OCI-LY7 (cell line): ENCODE data around the gene CIP2A. TPM values are rescaled to one million over a fixed set of nuclear protein-coding genes. Genes with fewer than 3 reads are reported as not detected.

Experiments
- BruUV-seq: library from RNA; stranded (reverse); fragments of 400-500 nt; replicated peaks from 2 replicates; lab custom pipeline; 2021; lab: Mats Ljungman, UMichigan
- CTCF ChIA-PET: fragments of 300-600 bp; sonication (Branson Sonifier 250); formaldehyde crosslinking; loops from one replicate; lab custom pipeline; 2022; ENCODE audit warnings: antibody characterized with exemption; ENCODE audit not compliant: unreplicated experiment; lab: Charles Lee
- POLR2A ChIA-PET: fragments of 300-600 bp; sonication (Branson Sonifier 250); formaldehyde crosslinking; loops from one replicate; lab custom pipeline; 2022; ENCODE audit warnings: antibody characterized with exemption; lab: Charles Lee
- DNase-seq: peaks from one replicate; pipeline ENCODE4 v3.0.0-alpha.2; 2015; ENCODE audit warnings: low spot score
- H2AFZ ChIP-seq: fragments of 200-600 bp; sonication (generic), shearing (Covaris generic); 2 replicates; pipeline ENCODE4 v1.6.1; 2014; ENCODE audit warnings: mild to moderate bottlenecking, antibody characterized with exemption, low read length, moderate library complexity
- H3K27ac ChIP-seq: fragments of 200-600 bp; sonication (generic); 2 replicates; pipeline ENCODE4 v1.5.1; 2014; ENCODE audit warnings: mixed run types, low read depth, mild to moderate bottlenecking, moderate library complexity, low read length, inconsistent platforms; ENCODE audit not compliant: poor library complexity, severe bottlenecking
- H3K36me3 ChIP-seq: fragments of 200-600 bp; sonication (generic); 2 replicates; pipeline ENCODE4 v1.6.1; 2014; ENCODE audit warnings: mild to moderate bottlenecking, antibody characterized with exemption, low read length, moderate library complexity, mixed read lengths; ENCODE audit not compliant: insufficient read depth
- H3K4me1 ChIP-seq: fragments of 200-600 bp; sonication (generic); 2 replicates; pipeline ENCODE4 v1.5.1; 2014; ENCODE audit warnings: mild to moderate bottlenecking, low read length; ENCODE audit not compliant: insufficient read depth, poor library complexity, severe bottlenecking
- H3K4me2 ChIP-seq: fragments of 200-600 bp; sonication (generic); 2 replicates; pipeline ENCODE4 v1.6.1; 2014; ENCODE audit warnings: mild to moderate bottlenecking, low read length
- H3K4me3 ChIP-seq: fragments of 200-600 bp; sonication (generic); 2 replicates; pipeline ENCODE4 v1.5.1; 2014; ENCODE audit warnings: mild to moderate bottlenecking, low read depth, low read length; ENCODE audit not compliant: poor library complexity, severe bottlenecking
- H3K79me2 ChIP-seq: fragments of 200-600 bp; sonication (generic); 2 replicates; pipeline ENCODE4 v1.6.1; 2016; ENCODE audit warnings: low read depth, mild to moderate bottlenecking, low read length, moderate library complexity, mixed read lengths; ENCODE audit not compliant: insufficient read depth
- H3K9me2 ChIP-seq: fragments of 200-600 bp; sonication (generic); 2 replicates; pipeline ENCODE4 v1.6.1; 2016; ENCODE audit warnings: mild to moderate bottlenecking, low read length, mixed read lengths; ENCODE audit not compliant: insufficient read depth
- H3K9me3 ChIP-seq: fragments of 200-600 bp; sonication (generic); 2 replicates; pipeline ENCODE4 v1.6.1; 2014; ENCODE audit warnings: mild to moderate bottlenecking, mixed run types, low read length, mixed read lengths
- H4K20me1 ChIP-seq: fragments of 200-600 bp; sonication (generic); 2 replicates; pipeline ENCODE4 v1.6.1; 2014; ENCODE audit warnings: mild to moderate bottlenecking, antibody characterized with exemption, low read length, moderate library complexity, mixed read lengths; ENCODE audit not compliant: insufficient read depth
- EZH2phosphoT487 ChIP-seq: fragments of 200-600 bp; sonication (generic); IDR thresholded peaks from 2 replicates; pipeline ENCODE4 v1.6.1; 2018; ENCODE audit warnings: low read depth, borderline replicate concordance, mild to moderate bottlenecking, mixed run types, antibody characterized with exemption, low read length, moderate library complexity, mixed read lengths
- intact Hi-C: fragments of 100-400 bp; cut with micrococcal nuclease; formaldehyde crosslinking; loops from one replicate; pipeline ENCODE4 v1.10.0; 2022; ENCODE audit not compliant: unreplicated experiment
- total RNA-seq, 2 experiments: library from RNA; depleted of rRNA in 1 of 2; stranded (reverse); fragments of >200 nt in 1 of 2; shearing (Covaris generic) in 1 of 2; gene quantifications; 2 replicates each; pipeline ENCODE4 v1.2.3, GENCODE V29; 2014 to 2022
- TF ChIP-seq, protein P1 (sequence below): fragments of 200-600 bp; sonication (generic); conservative IDR thresholded peaks from 2 replicates; pipeline ENCODE4 v1.5.1; 2014; ENCODE audit warnings: mild to moderate bottlenecking, antibody characterized with exemption, low read length, moderate library complexity, mixed read lengths

Gene CIP2A
- total RNA-seq, 2 experiments from 2014 or later = 71.6 to 74.1 TPM

DNA sequence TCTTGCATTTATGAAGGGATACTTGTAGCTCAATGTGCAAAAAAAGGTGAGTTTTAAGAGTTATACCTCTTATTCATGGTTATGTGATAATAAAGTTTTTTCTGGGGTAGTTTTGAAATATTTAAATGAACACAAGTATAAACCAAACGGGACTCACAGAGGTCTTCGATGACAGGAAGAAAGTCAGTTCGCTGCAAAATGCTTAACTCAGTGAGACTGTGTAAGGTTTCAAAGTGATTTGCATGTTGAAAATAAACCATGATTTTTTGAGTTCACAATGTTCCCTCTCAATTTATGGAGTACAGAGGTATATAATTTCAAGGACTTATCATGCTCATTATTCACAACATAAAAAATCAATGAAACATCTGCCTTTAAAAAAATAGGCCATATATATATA, 42.5 kb downstream of the CIP2A start:
- no TSS peak for BruUV-seq
- Histone ChIP-seq H3K4me2 (no peak overlapping the region), H3K9me3 (no peaks in the 10 kb centered on the region), H3K79me2 (no peaks in the 10 kb centered on the region), H2AFZ (no peak overlapping the region), H3K9me2 (no peaks in the 10 kb centered on the region), H3K27ac (no peak overlapping the region), H4K20me1 (no peaks in the 10 kb centered on the region), H3K4me3 (no peak overlapping the region), H3K36me3 (peaks cover 97% of the 10 kb centered on the region), H3K4me1 (no peaks in the 10 kb centered on the region)
- intact Hi-C loops = no loop called here
- DNase-seq = no peak
- no peak for TF ChIP-seq EZH2phosphoT487
- TF ChIP-seq, protein P1, sequence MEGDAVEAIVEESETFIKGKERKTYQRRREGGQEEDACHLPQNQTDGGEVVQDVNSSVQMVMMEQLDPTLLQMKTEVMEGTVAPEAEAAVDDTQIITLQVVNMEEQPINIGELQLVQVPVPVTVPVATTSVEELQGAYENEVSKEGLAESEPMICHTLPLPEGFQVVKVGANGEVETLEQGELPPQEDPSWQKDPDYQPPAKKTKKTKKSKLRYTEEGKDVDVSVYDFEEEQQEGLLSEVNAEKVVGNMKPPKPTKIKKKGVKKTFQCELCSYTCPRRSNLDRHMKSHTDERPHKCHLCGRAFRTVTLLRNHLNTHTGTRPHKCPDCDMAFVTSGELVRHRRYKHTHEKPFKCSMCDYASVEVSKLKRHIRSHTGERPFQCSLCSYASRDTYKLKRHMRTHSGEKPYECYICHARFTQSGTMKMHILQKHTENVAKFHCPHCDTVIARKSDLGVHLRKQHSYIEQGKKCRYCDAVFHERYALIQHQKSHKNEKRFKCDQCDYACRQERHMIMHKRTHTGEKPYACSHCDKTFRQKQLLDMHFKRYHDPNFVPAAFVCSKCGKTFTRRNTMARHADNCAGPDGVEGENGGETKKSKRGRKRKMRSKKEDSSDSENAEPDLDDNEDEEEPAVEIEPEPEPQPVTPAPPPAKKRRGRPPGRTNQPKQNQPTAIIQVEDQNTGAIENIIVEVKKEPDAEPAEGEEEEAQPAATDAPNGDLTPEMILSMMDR = no peak
- POLR2A ChIA-PET = interaction anchor here (0.6 to 1.3 kb wide), 4 partner anchors 11 to 59 kb away, joined by 3 to 5 read pairs (median 3); partner anchors contain the start of gene DZIP3
- CTCF ChIA-PET = no interaction called here

DNA sequence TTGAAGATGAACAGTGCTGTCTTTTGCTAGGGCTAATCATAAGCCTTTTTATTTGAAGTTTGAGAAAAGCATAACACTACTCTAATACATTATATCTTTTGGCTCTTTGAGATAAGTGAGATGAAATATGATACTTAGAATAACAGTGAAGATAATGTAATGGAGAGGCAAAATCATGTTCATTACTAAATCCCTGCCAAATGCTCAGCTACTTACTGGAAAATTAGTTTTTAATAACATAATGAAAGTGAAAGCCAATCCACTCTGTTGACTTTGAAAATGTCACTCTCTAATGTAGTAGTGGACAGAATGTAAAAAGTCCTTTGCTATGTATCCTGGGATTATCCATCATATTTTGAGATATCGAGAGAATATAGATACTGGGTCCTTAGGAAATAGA, 43.0 kb downstream of the CIP2A start:
- TF ChIP-seq, protein P1 = no peak
- TF ChIP-seq EZH2phosphoT487 = no peak
- no peak overlapping the region for H3K4me2 ChIP-seq
- no peaks in the 10 kb centered on the region for H3K9me2 ChIP-seq
- H3K4me3 ChIP-seq = no peak overlapping the region
- no peaks in the 10 kb centered on the region for H3K4me1 ChIP-seq
- intact Hi-C loops = no loop called here
- H4K20me1 ChIP-seq = no peaks in the 10 kb centered on the region
- ChIA-PET POLR2A (interaction anchor here (0.6 to 1.3 kb wide), 5 partner anchors 9 to 59 kb away, joined by 3 to 5 read pairs (median 3); partner anchors contain the start of gene DZIP3), CTCF (no interaction called here)
- H3K79me2 ChIP-seq = no peaks in the 10 kb centered on the region
- H3K9me3 ChIP-seq = no peaks in the 10 kb centered on the region
- H3K36me3 ChIP-seq = peaks cover 93% of the 10 kb centered on the region
- no peak overlapping the region for H2AFZ ChIP-seq
- BruUV-seq = no TSS peak
- DNase-seq = no peak
- H3K27ac ChIP-seq = no peak overlapping the region

DNA sequence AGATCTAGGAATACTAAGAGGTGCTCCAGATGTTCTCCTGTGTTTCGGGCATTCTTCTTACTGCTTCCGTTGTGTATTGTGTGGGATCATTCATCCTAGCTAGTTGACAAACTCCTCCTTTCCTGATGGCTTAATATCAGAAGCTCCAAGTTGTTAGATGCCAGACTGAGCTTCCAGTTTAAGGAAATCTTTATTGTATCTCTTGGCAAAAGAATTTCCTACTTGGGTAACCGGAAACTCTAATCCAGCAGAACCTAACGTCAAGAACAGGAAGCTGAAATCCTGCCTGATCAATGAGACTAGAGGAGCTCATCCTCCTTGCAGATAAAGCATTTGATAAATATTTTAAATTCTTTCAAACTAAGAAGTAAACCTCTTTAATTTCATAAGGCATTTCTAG, 51.2 kb downstream of the CIP2A start:
- ChIA-PET CTCF (no interaction called here), POLR2A (interaction anchor here (0.8 to 1.1 kb wide), 2 partner anchors 20 to 55 kb away, joined by 3 to 4 read pairs; no protein-coding TSS in a partner anchor)
- H4K20me1 ChIP-seq = no peaks in the 10 kb centered on the region
- no peak overlapping the region for H2AFZ ChIP-seq
- H3K79me2 ChIP-seq = no peaks in the 10 kb centered on the region
- H3K27ac ChIP-seq = no peak overlapping the region
- no peak overlapping the region for H3K4me2 ChIP-seq
- no peak for DNase-seq
- no peaks in the 10 kb centered on the region for H3K9me3 ChIP-seq
- peaks cover 16% of the 10 kb centered on the region for H3K36me3 ChIP-seq
- TF ChIP-seq, protein P1 = no peak
- H3K4me1 ChIP-seq = no peaks in the 10 kb centered on the region
- no peaks in the 10 kb centered on the region for H3K9me2 ChIP-seq
- no peak overlapping the region for H3K4me3 ChIP-seq
- TSS peak; percentile 7 for BruUV-seq
- intact Hi-C loops = no loop called here
